ENCODE results near the gene IGF1R.

IGF1R gene

DNA sequence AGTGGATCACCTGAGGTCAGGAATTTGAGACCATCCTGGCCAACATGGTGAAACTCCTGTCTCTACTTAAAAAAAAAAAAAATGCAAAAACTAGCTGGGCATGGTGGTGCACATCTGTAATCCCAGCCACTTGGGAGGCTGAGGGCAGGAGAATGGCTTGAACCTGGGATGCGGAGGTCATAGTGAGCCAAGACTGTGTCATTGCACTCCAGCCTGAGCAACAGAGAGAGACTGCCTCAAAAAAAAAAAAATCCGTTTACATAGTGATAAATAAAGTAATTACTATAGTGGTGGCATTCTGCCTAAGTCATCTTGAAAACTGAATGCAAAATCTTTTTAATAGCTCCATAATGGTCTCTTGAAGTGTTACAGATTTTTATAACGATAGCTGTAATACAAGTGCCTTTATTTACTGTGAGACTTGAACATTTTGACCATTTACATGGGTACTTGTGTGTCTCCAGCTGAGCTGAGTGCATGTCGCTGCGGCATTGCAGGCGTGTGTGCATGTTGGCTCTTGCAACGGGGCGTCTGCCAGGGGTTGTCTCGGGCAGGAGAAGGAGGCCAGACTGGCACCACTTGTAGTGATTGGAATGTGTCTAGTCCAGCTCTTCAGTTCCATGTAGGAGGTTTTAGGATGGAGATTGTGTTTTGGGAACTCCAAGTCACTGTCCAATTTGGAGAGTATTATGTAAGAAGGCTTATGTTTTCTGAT lies 111.9 kb downstream of the IGF1R start:
- no peak overlapping the region for H3K4me3 ChIP-seq
- peak overlapping the region in 5 of 21 experiments; percentile 22 to 62 (median 35) for H3K27ac ChIP-seq

GRCh38 chr15:98760975-98761374 lies 112.6 kb downstream of the IGF1R start:
- Histone ChIP-seq H3K4me3 (no peak overlapping the region), H3K27ac (peak overlapping the region in 5 of 21 experiments; percentile 22 to 62 (median 35))

DNA sequence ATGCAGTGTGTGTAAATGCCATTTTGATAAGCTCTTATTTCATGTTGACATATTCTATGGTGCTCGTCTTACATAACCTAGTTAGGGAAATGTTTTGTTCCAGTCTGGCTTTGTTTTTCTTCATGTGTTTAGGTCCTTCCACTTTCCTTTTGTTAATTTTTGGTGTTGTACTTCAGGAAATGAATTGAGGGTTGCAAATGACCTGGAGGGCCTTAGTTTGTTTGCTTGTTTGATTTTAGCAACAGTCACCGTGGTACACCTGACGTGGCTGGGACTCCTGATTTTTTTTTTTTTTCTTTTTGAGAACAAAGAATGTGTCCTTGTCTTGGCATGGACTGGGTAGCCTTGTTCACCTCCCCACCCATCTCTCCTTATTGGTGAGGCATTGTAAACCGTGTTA lies 114.8 kb downstream of the IGF1R start:
- peak overlapping the region in 3 of 21 experiments; percentile 4 to 61 (median 38) for H3K27ac ChIP-seq
- no peak overlapping the region for H3K4me3 ChIP-seq

DNA sequence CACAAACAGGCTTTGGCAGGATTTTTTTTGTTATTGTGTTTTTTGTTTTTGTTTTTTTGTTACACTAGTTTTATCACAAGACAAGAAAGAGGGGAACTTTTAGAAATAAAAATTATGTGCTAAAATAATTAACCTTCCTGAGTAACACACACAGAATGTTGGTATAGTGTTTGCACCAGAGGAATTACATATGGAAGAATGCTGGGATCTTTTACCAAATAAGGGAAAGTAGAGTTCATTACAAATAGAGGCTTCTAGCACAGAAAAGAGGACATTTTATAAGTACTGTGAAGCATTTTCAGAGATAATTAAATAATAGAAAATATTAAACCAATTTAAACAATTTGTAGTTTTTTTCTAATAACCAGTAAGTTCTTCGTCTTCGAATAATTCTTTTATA lies 116.0 kb downstream of the IGF1R start:
- no peak overlapping the region for H3K27ac ChIP-seq

DNA sequence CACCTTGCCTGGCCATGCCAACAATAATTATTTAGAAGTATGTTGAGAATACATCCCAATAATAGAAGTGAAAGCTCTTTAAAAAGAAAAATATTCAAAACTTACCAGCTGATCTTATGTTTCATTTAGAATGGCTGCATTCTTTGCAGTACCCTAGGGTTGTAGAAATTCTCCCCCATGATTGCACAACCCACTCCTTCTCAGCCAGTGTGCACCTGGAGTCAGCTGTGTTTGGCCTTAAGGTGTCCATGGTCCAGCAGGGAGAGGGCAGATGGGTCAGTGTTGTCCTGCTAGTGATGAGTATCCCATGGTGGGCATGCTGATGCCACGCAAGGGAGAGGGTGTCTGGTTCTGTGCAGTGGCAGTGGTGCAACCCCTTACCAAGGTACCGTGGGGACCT lies 117.3 kb downstream of the IGF1R start:
- no peak overlapping the region for H3K4me3 ChIP-seq
- H3K27ac ChIP-seq: no peak overlapping the region

More for the DNA sequence above, 116.0 kb downstream of the IGF1R start:
- H3K4me3 ChIP-seq: no peak overlapping the region

DNA sequence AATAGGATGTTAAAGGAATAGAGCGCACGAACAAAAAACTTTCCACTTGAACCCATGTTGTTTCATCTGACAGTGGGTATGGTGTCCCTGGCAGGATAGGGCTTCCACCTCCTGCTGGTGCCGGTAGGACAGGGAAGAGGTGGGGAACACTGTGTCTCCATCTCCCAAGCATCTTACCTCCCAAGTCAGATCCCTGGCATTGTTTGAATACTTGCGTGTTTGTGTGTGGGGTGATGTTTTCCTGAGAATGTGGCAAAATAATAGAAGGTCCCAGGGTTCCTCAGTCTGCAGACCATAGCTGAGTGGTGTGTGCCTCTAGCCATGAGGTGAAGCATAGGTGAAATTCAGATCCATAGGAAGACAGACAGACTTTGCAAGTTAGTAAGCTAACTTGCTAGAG lies 119.4 kb downstream of the IGF1R start:
- H3K4me3 ChIP-seq: no peak overlapping the region

GRCh38 chr15:98769867-98770266 lies 121.5 kb downstream of the IGF1R start:
- H3K27ac ChIP-seq: no peak overlapping the region

More for the DNA sequence above, 119.4 kb downstream of the IGF1R start:
- no peak overlapping the region for H3K27ac ChIP-seq

DNA sequence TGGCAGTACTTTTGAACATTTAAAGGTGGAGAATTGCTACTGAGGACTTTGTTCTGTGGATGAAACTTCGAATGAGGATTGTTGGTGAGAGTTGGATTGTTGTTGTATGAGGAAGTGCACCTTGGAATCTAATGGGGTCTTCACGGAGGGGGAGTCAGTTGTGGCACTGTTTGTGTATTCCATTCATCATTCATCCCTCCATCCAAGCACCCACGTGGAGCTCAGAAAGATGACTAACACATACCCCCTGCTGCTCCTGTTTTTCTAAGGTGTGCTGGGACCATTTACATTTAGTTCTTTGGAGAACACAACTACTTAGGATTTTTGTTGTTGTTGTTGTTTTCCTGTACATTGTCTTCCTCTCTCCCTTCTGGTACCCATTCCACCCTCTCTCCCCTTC lies 122.6 kb downstream of the IGF1R start:
- no peak overlapping the region for H3K27ac ChIP-seq

More at GRCh38 chr15:98769867-98770266, 121.5 kb downstream of the IGF1R start:
- no peak overlapping the region for H3K4me3 ChIP-seq

DNA sequence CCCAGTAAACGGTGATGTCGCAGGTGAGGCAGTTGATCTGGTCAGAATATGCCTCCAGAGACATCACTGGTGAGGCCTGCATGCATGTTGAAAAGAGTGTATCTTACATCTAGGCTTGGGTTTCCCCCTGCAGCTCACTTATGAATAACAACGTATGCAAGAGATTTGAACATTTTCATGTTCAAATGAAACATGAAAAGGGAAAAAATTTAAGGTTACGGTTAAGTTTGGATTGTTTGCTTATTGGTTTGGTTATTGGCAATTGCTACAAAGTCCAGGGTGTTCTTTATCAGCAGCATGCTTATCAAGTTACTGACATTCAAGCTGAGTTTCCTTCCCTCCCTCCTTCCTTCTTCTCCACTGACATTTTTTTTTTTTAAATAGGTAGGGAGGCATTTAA lies 123.2 kb downstream of the IGF1R start:
- Histone ChIP-seq H3K27ac (no peak overlapping the region), H3K4me3 (no peak overlapping the region)

More for the DNA sequence above, 122.6 kb downstream of the IGF1R start:
- H3K4me3 ChIP-seq: no peak overlapping the region

GRCh38 chr15:98772895-98773294 lies 124.6 kb downstream of the IGF1R start:
- H3K27ac ChIP-seq: no peak overlapping the region
- H3K4me3 ChIP-seq: no peak overlapping the region

DNA sequence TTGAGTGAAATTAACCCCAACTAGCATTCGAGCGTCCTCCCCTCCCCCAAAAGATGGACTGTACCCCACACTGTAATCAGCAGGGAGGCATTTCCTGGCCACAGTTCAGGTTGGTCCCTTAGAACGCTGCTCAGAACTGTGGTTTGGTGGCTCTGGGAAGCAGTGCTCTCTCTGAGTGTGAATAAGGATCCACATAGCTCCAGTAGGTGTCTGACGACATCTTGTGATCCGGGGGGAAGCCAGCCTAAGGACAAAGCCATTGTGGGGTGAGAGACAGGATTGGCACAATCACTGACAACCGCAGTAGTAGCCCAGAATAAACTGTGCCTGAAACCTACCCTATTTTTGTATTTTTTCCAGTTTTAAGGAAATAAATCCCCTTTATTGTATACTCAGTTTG lies 125.3 kb downstream of the IGF1R start:
- peak overlapping the region in 1 of 21 experiments; percentile 27 for H3K27ac ChIP-seq

DNA sequence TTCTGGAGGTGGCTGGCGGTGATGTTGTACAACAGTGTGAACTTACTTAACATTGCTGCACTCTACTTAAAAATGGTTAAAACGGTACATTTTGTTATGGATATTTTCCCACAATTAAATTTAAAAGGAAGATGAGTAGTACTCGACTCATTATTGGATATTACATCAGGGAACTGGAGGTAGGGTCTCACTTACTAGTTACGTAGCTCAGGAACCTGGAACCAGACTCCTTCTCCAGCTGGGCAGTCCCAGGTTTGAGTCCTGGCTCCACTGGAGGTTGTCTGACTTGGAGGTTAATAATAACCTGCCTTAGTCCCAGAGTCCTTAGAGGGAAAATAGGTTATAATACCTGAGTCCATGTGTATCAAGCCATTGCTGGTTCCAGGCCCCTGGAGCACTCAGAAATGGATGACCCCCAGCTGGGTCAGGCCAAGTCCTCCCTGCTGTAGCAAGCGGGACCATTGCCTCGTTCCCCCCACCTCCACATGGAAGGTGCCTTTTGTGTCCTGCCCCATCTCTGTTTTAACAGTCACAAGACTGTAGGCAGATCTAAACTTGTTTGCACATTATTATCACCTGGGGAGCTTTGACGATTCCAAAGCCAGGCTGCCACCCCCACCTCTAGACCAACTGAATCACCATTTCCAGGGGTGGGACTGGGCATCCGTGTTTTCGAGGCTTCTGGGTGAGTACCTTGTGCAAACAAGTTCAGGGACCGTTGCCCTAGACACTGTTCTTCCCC lies 126.6 kb downstream of the IGF1R start:
- Histone ChIP-seq H3K27ac (peak overlapping the region in 8 of 21 experiments; percentile 2 to 62 (median 24)), H3K4me3 (no peak overlapping the region)

More for the DNA sequence above, 125.3 kb downstream of the IGF1R start:
- no peak overlapping the region for H3K4me3 ChIP-seq

GRCh38 chr15:98775498-98776230 lies 127.3 kb downstream of the IGF1R start:
- Histone ChIP-seq H3K27ac (peak overlapping the region in 10 of 21 experiments; percentile 2 to 63 (median 51)), H3K4me3 (no peak overlapping the region)

DNA sequence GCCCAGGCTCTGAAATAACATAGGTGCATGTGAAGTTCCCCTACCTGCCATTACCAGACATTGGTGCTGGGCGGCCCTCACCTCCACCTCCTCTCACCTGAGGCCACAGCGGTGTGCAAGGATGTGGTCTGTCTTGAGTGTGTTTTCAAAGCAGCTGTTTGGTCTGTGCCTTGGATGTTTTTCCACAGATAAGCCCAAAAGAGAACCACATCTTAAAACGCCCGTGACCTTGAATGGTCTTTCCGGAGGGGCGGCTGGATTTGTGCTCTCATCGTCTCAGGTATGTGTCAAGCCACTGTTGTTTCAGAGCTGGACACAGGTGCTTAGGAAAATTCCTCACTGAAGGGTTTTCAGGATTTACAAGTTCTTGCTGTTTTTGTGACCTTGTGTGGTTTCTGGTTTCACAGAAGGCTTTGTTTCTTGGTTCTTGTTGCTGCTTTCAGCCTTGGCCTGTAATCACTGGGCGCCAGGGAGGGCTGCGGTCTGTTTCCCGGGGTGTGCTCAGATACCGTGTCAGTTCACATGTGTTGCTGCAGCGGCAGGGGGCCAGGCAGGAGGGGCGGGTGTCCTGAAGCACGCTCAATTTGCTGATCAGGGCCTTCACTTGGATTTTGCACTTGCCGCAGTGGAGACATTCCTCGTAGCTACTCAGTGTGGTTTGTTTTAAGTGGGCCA lies 128.4 kb downstream of the IGF1R start:
- no peak overlapping the region for H3K4me3 ChIP-seq
- peak overlapping the region in 8 of 21 experiments; percentile 14 to 57 (median 38) for H3K27ac ChIP-seq

GRCh38 chr15:98777426-98777825 lies 129.1 kb downstream of the IGF1R start:
- no peak overlapping the region for H3K4me3 ChIP-seq
- peak overlapping the region in 7 of 21 experiments; percentile 14 to 57 (median 37) for H3K27ac ChIP-seq

DNA sequence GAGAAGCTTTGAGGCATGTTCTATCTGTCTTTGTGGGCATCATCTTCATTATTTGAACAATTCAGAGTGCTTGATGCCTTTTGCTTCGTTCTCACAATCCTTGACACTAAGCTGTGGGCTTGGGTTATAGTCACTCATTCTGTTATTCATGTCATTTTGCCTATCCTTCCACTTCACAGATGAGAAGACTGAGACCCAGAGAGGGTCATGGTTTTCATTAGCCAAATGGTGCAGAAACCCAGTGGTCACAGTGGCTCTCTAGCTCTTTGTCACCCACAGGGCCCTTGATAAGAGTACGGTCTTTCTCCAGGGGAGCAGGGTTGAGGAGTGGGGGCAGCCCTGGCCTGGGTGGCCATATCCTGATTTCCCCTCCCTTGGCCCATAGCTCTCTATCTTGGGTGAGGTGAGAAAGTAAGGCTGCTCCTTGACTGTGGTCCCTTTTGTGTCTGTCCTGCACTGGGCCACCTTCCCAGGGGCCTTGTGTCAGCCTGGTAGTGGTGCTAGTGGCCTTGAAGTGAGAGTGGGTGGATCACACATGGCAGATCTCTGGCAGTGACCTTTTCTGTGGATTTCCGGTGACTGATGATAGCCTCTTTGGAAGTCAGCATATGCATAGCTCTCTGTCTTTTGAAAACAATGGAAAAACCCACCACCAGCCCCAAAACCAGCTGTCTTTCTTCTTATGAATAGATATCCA lies 130.1 kb downstream of the IGF1R start:
- H3K4me3 ChIP-seq: no peak overlapping the region
- peak overlapping the region in 3 of 21 experiments; percentile 3 to 17 (median 8) for H3K27ac ChIP-seq

DNA sequence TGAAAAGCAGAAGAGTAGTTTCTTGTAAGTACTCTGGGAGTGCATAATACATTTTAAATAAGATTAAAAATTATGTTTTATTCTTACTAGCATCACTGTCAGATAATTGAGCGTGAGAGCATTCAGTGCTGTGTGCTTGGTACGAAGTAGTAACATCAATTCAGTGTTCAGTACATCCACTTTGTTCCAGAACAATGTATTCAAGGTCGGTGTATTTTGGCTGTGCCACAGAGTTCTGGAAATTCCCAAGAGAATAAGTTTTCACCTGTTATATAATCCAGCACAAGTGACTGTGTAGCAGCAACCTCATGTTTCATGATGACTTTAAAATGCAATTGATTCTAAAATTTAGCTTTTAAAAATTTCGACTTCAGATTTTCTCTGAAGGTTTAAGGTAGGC lies 130.6 kb downstream of the IGF1R start:
- H3K27ac ChIP-seq: peak overlapping the region in 1 of 21 experiments; percentile 3
- no peak overlapping the region for H3K4me3 ChIP-seq

DNA sequence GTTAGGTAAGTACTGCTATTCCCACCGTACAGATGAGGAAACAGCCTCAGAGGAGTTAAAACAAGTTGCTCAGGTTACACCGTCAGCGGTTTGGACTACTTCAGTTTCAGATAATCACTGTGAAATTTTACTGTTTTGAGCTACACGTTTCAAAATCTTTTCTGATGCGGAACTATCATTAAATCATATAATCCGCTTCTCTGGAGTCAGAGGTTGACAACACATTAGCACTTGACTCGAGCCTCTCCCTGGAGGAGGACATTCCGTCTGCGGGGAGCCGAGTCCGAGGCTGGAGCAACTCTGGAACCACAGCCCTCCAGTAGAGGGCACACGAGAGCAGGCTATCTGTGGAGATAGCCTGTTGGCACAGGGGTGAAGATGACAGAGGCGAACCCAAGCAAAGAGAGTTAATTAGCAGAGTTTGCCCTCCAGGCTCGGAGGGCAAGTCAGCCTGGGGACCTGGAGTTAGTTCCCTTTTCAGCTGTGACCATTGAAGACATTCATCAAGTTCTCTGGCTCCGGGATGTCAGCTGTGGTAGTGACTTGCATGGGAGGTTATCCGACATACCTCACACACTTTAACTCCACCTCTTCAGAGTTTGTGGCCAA lies 131.2 kb downstream of the IGF1R start:
- Histone ChIP-seq H3K4me3 (no peak overlapping the region), H3K27ac (no peak overlapping the region)

- Histone ChIP-seq H3K27ac (no peak overlapping the region), H3K4me3 (no peak overlapping the region)
These were observed 133.5 kb downstream of the IGF1R start for GRCh38 chr15:98781838-98782237.
